ENCODE measurements around the gene NKAIN1.
"Not testable (repeated sequence)": the region's sequence is repeated elsewhere in the genome, so short reads cannot be mapped to it uniquely, and the experiment has no call there.

The NKAIN1 gene

GRCh38 chr1:31198150-31198549 lies 41.5 kb downstream of the NKAIN1 start:
- in situ Hi-C loops (cut with MboI; ENCODE audit: low sequenced_read_pairs): no loop called here

DNA sequence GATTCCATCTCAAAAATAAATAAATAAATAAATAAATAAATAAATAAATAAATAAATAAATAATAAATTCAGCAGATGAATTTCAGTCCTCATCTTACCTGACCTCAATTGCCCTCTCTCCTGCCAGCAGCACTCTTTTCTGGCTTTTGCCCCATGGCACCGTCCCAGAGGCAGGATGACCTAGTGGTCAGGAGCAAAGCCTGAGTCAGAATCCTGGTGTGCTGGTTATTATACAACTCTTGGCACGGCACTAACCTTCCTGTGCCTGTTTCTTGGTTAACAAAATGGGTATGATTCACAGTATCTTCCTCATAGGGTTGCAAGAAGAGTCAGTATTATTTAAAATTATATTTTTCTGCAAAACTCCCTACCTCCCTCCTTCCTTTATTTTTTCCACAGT lies 43.0 kb downstream of the NKAIN1 start:
- in situ Hi-C loops (cut with MboI; ENCODE audit: low sequenced_read_pairs): no loop called here

GRCh38 chr1:31195267-31195666 lies 44.4 kb downstream of the NKAIN1 start:
- in situ Hi-C loops (cut with MboI; ENCODE audit: low sequenced_read_pairs): not testable (repeated sequence)

- in situ Hi-C loops (cut with MboI; ENCODE audit: low sequenced_read_pairs): no loop called here
Measured at GRCh38 chr1:31193729-31194128, 46.0 kb downstream of the NKAIN1 start.

- in situ Hi-C loops (cut with MboI; ENCODE audit: low sequenced_read_pairs): no loop called here
Measured at GRCh38 chr1:31191281-31191680, 48.4 kb downstream of the NKAIN1 start.

DNA sequence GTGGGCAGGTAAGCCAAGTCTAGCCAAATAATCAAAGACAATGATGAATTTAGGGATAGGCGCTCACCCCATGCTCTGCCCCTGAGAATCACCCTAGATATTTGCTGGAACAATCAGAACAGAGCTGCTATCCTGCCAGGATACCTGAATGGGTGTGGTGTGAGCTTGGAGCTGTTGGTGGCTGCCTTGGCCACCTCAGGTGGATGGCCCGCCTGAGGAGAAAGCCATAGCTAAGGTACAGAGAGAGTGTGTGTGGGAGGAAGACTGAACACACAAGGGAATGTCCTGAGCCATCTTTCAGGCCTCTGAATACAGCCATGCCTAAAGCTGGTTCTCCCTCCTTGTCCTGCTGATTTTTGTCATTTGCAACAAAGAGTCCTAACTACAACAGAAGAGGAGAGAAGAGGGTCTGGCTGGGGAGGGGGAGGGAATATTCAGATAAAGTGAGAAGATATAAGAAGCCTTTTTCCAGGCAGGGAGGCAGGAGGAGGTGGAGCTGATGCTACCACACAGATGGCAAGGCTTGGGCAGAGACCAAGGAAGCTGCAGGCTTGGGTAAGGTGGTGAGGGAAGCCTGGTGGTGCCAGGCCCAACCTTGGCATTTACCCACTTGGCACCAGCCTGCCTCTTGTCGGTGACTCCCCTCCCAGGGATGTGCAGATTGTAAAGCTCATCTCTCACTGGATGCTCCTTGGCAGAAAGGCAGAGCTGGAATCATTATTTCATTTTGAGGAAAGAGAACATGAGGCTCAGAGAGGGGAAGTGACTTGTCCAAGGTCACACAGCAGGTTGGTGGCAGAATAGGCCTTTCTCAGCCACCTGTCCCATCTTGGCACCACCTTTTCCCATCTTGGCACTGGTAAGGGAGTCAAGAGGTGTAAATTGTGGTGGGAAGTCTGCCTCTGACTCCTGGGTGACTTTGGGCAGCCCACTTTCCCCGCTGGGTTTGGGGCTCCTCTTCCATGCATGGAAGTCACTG lies 49.7 kb downstream of the NKAIN1 start:
- in situ Hi-C loops (cut with MboI; ENCODE audit: low sequenced_read_pairs): no loop called here

GRCh38 chr1:31183927-31184554 lies 55.6 kb downstream of the NKAIN1 start:
- in situ Hi-C loops (cut with MboI; ENCODE audit: low sequenced_read_pairs): no loop called here

DNA sequence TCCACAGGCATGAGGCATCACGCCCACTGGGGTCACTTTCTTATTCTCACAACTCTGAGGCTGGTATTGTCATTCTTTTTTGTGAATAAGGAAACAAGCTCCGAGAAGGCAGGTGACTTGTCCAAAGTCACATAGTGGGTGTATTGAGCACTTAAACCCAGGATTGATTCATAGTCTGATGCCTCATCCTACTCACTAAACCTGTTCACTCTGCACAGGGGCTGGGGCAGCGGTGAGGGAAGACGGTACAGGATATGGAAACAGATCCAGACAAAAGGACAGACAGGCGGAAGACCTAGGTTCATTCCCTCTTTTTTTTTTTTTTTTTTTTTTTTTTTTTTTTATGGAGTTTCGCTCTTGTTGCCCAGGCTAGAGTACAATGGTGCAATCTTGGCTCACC lies 56.6 kb downstream of the NKAIN1 start:
- in situ Hi-C loops (cut with MboI; ENCODE audit: low sequenced_read_pairs): no loop called here

DNA sequence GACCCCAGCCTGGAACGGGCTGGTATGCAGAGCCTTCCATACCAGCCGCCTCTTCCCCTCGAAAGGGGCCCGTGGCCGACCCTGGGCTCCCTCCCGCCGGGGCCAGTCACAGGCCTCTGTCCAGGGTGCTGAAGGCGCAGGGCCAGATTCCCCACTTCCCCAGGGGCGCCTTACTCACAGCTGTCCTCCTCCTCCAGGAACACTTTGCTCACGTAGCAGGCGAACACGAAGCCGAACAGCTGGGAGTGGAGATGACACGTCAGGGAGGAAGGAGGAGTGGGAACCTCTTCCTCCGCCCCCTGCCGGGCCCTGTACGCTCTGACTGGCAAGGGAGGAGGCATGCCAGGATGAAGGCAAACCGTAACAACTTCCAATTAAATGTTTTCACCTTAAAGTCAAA lies 57.3 kb downstream of the NKAIN1 start:
- in situ Hi-C loops (cut with MboI; ENCODE audit: low sequenced_read_pairs): no loop called here

GRCh38 chr1:31181515-31182343 lies 58.0 kb downstream of the NKAIN1 start:
- in situ Hi-C loops (cut with MboI; ENCODE audit: low sequenced_read_pairs): no loop called here

- in situ Hi-C loops (cut with MboI; ENCODE audit: low sequenced_read_pairs): no loop called here
Measured at GRCh38 chr1:31180338-31180737, 59.3 kb downstream of the NKAIN1 start.

DNA sequence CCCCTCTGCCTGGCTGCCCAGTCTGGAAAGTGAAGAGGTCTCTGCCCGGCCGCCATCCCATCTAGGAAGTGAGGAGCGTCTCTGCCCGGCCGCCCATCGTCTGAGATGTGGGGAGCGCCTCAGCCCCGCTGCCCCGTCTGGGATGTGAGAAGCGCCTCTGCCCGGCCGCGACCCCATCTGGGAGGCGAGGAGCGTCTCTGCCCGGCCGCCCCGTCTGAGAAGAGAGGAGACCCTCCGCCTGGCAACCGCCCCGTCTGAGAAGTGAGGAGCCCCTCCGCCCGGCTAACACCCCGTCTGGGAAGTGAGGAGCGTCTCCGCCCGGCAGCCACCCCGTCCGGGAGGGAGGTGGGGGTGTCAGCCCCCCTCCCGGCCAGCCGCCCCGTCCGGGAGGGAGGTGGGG lies 63.4 kb downstream of the NKAIN1 start:
- in situ Hi-C loops (cut with MboI; ENCODE audit: low sequenced_read_pairs): not testable (repeated sequence)

DNA sequence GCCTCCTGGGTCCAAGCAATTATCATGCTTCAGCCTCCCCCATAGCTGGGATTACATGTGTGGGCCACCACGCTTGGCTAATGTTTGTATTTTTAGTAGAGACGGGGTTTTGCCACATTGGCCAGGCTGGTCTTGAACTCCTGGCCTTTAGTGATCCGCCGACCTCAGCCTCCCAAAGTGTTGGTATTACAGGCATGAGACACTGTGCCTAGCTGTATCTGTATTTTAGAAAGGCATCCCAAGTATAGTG lies 69.3 kb downstream of the NKAIN1 start:
- in situ Hi-C loops (cut with MboI; ENCODE audit: low sequenced_read_pairs): no loop called here

DNA sequence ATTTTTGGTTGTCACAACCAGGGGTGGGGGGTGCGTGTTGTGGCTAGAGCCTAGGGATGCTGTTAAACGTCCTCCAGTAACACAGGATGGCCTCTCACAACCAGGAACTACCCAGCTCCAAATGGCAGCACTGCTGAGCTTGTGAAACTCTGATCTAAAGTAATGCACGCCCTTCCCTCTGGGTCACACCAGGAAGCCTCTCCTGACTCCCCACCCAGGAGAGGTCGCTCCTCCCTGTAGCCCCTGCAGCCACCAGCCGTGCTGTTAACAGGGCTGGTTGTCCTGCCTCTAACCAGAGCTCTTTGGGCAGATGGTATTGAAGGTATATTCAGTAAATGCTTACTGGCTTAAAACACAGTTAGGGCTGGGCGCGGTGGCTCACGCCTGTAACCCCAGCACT lies 73.2 kb downstream of the NKAIN1 start:
- in situ Hi-C loops (cut with MboI; ENCODE audit: low sequenced_read_pairs): no loop called here

GRCh38 chr1:31164291-31164690 lies 75.4 kb downstream of the NKAIN1 start:
- in situ Hi-C loops (cut with MboI; ENCODE audit: low sequenced_read_pairs): no loop called here

DNA sequence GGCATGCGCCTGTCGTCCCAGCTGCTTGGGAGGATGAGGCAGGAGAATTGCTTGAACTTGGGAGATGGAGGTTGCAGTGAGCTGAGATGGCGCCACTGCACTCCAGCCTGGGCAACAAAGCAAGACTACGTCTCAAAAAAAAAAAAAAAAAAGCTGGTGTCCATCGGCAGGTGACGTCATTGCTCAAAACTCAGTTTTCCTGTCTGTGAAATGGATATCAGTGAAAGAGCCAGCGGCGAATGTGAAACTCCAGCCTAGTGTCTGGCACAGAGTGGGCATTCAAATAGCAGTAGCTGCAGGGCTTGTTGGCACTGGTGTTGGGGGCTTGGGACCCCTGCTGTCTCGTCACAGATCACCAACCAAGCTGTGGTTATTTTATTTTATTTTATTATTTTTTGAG lies 75.8 kb downstream of the NKAIN1 start:
- in situ Hi-C loops (cut with MboI; ENCODE audit: low sequenced_read_pairs): no loop called here

DNA sequence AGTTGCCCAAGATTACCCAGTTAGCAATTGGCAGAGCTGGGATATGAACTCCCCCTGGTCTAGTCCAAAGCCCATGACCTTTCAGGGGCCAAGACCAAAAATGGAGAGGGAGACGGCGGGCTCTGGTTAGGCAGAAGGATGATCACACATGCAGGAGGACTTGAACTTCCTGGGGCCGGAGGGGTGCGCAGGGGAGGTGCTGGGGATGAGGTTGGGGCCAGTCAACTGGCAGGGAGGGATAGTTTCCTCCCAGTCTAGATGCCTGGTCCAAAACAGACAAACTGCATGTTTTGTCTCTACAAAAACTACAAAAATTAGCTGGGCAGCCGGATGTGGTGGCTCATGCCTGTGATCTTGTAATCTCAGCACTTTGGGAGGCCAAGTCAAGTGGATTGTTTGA lies 78.1 kb downstream of the NKAIN1 start:
- in situ Hi-C loops (cut with MboI; ENCODE audit: low sequenced_read_pairs): no loop called here

GRCh38 chr1:31159869-31160611 lies 79.6 kb downstream of the NKAIN1 start:
- in situ Hi-C loops (cut with MboI; ENCODE audit: low sequenced_read_pairs): no loop called here

DNA sequence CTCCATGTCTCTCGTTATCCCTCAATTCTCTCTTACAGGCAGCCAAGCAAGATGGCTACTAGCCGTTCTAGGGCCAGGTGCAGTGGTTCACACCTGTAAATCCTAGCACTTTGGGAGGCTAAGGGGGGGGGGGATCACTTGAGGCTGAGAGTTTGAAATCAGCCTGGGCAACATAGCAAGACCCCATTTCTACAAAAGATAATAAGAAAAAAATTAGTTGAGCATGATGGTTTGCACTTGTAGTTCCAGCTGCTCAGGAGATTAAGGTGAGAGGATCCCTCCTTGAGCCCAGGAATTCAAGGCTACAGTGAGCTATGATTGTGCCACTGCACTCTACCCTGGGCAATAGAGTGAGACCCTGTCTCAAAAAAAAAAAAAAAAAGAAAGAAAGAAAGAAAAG lies 80.4 kb downstream of the NKAIN1 start:
- in situ Hi-C loops (cut with MboI; ENCODE audit: low sequenced_read_pairs): no loop called here

GRCh38 chr1:31155216-31155806 lies 84.4 kb downstream of the NKAIN1 start:
- in situ Hi-C loops (cut with MboI; ENCODE audit: low sequenced_read_pairs): no loop called here
